Pons (tissue), 1 donor: ENCODE results near the gene GRIP2.

Experiments
- DNase-seq: peaks from one replicate; pipeline ENCODE4 v3.0.0-alpha.2; 2016; ENCODE audit warnings: low spot score

Gene GRIP2

DNA sequence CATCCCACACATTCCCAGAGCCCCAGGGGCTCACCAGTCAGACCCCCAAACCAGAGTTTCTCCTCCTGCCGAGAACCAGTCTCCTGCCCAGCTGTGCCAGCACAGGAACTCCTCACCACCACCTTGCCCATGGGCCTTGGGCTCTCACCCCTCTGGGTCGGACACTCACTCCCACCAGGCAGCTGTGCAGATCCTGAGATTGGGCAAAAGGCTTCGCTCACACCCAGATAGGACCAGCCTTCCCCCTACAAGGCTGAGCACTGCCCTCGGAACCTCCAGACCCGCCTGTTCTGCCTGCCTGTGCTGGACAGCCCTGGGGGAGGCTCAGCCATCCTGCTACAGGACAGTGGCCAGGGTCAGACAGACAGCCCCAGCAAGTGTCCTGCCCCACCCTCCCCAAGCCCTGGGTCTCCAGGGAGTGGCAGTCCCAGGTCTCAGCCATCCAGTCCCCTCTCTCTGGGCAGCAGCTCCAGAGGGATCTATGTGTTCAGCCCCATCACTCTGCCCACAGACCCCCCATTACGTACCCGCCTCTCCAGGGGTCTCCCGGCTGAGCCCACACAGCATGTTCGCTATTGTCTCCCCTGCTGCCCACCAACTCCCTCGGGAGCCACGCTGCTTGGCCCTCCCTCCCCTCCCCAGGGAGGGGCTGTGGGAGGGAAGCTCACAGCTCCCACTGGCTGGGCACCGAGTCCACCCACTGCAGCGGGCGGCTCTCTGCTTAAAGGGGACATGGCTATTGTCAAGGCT lies at the start of gene GRIP2:
Gene GRIP2 (minus strand): TSS at position 601 of the 750 bp plus-strand sequence. CDS start 34 bp downstream, at position 567.
- no peak for DNase-seq

DNA sequence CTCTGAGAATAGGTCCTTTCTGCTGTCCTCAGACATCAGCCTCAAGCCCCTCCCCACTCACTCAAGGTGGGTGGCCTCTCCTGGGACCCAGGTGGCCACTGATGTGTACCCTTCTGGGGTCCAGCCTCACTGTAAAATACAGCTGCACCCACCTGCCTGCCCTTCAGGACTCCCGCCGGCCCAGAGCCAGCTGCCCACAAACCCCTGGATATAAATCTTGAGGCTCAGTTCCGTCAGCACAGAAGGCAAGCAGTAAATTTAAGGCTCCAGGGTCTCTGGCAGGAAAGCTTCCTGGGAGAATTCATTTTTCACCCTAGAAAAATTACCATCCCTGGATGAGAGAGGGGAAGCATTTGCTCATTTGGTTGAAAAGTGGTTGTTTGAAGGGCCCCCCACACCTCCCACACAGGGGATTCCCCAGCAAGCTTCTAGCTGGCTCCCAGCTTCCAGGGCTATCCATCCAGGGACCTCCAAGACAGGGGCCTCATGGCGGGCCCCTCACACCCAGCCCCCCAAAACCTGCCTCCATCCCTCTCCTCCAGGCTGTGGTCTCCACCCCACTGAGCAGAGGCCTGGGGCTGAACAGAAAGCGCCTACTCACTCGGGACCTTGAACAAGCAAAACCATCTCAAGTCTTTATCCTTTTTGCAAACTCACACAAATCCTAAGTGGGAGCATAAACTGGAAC lies 48.4 kb upstream of the GRIP2 start:
- no peak for DNase-seq

GRCh38 chr3:14587740-14588360 lies 47.7 kb upstream of the GRIP2 start:
- no peak for DNase-seq

DNA sequence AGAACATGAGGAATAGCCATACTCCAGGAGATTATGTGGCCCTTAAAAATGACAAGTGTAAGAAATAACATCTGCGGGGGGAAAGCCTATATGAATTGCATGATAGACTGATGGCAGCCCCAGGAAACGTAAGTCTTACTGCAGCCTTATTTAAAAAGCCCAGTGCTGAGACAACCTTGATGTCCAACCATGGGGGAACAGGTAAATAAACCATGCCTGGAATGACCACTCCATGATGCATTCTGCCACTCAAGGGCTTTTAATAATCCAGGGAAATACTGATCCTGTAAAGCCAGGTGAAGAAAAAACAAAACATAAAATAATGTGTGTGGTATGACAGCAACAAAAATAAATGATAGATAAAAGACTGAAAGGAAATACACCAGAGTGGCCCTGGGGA lies 46.5 kb upstream of the GRIP2 start:
- no peak for DNase-seq

- DNase-seq, result no peak
These were observed 43.5 kb upstream of the GRIP2 start for GRCh38 chr3:14583548-14584091.

GRCh38 chr3:14582045-14582410 lies 41.9 kb upstream of the GRIP2 start:
- DNase-seq, result no peak

GRCh38 chr3:14581334-14582044 lies 41.3 kb upstream of the GRIP2 start:
- DNase-seq, result no peak

- DNase-seq, result no peak
These were observed 37.8 kb upstream of the GRIP2 start for GRCh38 chr3:14577897-14578296.

- DNase-seq, result no peak
These were observed 36.0 kb upstream of the GRIP2 start for GRCh38 chr3:14576163-14576562.

DNA sequence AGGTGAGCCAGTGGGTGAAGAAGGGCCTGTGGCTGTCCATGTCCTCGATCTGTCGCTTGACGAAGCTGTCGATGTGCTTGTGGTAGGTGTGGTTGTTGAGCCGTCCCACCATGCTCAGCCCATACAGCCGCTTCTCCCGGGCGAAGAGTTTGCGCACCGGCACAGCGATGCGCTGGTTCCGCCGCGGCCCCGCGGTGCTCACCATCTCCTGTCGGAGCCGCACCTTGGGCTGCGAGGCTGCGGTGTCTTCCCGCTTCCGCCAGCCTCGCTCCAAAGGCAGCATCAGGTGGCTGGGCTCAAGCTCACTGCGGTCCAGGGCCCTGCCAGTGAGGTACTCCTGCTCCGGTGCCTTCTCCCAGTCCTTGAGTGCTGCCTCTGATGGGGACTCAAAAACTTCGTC lies 34.0 kb upstream of the GRIP2 start:
- no peak for DNase-seq

- DNase-seq, result no peak
These were observed 33.6 kb upstream of the GRIP2 start for GRCh38 chr3:14573706-14574105.

- DNase-seq, result no peak
These were observed 30.7 kb upstream of the GRIP2 start for GRCh38 chr3:14570864-14571263.

DNA sequence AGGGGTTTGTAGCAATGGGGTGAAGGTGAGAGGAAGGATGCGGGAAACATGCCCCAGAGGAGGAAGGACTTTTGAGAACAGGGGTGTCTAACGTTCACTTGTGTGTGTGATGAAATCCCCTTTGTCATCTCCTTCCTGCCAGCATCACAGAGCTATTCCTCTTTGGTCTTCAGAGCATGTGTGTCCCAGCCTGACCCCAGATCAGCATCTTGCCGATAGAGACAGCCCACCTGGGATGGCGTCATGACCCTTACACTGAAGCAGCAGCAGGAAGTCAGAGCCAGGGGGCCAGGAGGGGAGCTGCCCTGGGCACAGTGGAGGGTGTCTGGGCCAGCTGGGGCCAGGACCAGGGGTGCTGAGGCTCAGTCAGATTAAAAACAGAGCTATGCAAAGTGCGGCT lies 29.9 kb upstream of the GRIP2 start:
- DNase-seq, result no peak

DNA sequence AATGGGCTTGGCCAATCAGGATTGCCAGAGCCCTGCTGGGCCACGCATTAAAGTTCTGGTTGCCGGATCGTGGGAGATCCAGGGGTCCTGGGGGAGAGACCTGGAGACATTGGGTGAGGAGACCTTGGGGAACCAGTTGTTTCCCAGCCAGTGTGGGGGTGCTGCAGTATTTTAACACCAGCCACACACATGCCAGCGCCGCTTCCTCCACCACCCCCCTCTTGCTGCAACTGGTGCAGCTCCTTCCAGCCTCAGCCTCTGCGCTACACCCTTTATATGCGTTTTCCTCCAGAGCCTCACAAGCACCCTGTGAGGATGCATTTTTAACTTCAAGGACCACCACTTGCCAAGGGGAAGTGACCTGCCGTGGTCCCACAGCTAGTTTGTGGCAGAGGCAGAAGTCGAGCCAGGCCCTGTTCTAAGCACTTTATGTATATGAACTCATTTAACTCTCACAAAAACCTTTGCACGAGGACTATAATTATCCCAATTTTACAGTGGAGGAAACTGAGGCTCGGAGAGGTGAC lies 29.4 kb upstream of the GRIP2 start:
- DNase-seq, result no peak

- DNase-seq, result no peak
These were observed 28.1 kb upstream of the GRIP2 start for GRCh38 chr3:14568269-14568668.

DNA sequence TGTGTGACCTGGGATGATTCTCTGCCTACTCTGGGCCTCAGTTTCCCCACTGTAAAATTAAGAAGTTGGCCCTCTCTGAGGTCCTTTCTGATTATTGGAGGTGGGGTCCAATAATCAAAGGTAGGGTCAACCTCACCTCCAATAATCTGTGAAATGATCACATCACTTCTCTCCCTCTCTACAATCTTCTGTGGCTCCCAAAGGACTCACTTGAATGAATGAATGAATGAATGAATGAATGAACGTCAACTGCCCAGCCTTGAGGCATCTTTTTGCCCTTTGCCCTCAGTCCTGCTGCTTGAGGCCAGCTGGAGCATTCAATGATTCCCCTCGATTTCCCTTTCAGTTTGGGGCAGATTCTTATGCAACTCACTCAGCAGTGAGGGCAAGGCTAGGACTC lies 26.7 kb upstream of the GRIP2 start:
- DNase-seq, result no peak

GRCh38 chr3:14565868-14566588 lies 25.9 kb upstream of the GRIP2 start:
- DNase-seq, result no peak

GRCh38 chr3:14564741-14565140 lies 24.6 kb upstream of the GRIP2 start:
- DNase-seq, result no peak

GRCh38 chr3:14563946-14564539 lies 23.9 kb upstream of the GRIP2 start:
- DNase-seq, result no peak

DNA sequence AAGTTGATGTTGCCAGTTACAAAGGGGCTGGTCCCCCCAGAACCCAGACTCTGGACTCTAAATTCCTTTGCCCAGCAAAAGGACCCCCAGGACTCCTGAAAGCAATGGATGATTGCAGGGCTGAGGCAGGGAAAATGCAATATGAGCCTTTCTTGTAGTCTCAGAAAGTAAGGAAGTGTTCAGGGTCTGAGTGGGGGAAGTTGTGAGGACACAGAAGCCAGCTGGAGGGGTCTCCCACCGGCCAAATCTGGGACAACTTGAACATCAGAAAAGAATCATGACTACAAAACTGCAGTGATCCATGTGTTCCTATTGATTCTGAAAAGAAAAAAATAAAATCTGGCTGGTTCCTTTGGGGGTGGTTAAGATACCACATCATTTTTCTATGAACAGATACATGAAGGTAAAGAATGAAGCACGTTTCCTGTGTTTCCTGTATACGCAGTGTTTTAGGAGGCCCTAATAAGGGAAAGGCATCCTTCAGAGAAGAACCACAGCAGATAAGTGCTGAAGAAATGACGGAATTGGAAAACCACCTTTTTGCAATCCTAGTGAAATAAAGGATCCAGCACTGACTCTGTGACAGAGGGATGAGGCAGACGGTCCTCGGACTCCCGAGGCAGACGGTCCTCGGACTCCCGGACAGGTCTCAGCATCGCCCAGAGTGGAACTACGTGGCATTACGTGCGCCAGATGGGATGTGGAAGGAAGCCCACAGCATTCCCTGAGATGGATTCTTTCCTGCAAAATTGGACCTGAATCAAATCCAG lies 22.2 kb upstream of the GRIP2 start:
- no peak for DNase-seq
